H1 (cell line): ENCODE data around the gene BTBD7. TPM values are rescaled to one million over a fixed set of nuclear protein-coding genes. Genes with fewer than 3 reads are reported as not detected.

Experiments used
- CTCF ChIA-PET: fragments of 300-600 bp; sonication (Branson Sonifier 250); formaldehyde crosslinking; loops from one replicate; lab custom pipeline; 2021; ENCODE audit not compliant: partially characterized antibody; lab: Charles Lee
- POLR2A ChIA-PET: fragments of 300-600 bp; sonication (Branson Sonifier 250); formaldehyde crosslinking; loops from one replicate; lab custom pipeline; 2021; ENCODE audit warnings: inconsistent platforms; ENCODE audit not compliant: partially characterized antibody; lab: Charles Lee
- DNase-seq, 2 experiments: peaks; one replicate each; pipeline versions ENCODE4 v3.0.0 to v3.0.0-alpha.2; 2010 to 2022; ENCODE audit warnings: low spot score in 2 of 2, low read depth in 1 of 2, mixed read lengths in 1 of 2
- FAIRE-seq: peaks from 2 replicates; lab custom pipeline; 2011; peaks lifted over from hg19 to GRCh38; lab: Jason Lieb, UNC
- H2AFZ ChIP-seq: 2 replicates; pipeline ENCODE4 v1.8.1; 2012; ENCODE audit warnings: low read length, inconsistent platforms
- H2AK5ac ChIP-seq: 2 replicates; pipeline ENCODE4 v1.6.1; 2013; ENCODE audit warnings: low read depth, low read length
- H2BK120ac ChIP-seq: replicated peaks from 2 replicates; pipeline ENCODE3; 2013; ENCODE audit warnings: low read depth, low read length, inconsistent platforms
- H2BK12ac ChIP-seq: 2 replicates; pipeline ENCODE4 v1.6.1; 2013; ENCODE audit warnings: low read depth, low read length
- H2BK15ac ChIP-seq: 2 replicates; pipeline ENCODE4 v1.6.1; 2013; ENCODE audit warnings: low read length
- H2BK20ac ChIP-seq: 2 replicates; pipeline ENCODE4 v1.6.1; 2013; ENCODE audit warnings: low read length
- H2BK5ac ChIP-seq: 2 replicates; pipeline ENCODE4 v1.6.1; 2013; ENCODE audit warnings: low read depth, low read length
- H3K14ac ChIP-seq: 2 replicates; pipeline ENCODE4 v1.6.1; 2013; ENCODE audit warnings: inconsistent platforms; ENCODE audit not compliant: insufficient read length
- H3K18ac ChIP-seq: 2 replicates; pipeline ENCODE4 v1.6.1; 2013; ENCODE audit warnings: low read length; ENCODE audit errors: extremely low read depth
- H3K23ac ChIP-seq: 2 replicates; pipeline ENCODE4 v1.6.1; 2013; ENCODE audit warnings: inconsistent platforms; ENCODE audit not compliant: insufficient read length
- H3K23me2 ChIP-seq: 2 replicates; pipeline ENCODE4 v1.6.1; 2013; ENCODE audit warnings: low read depth, low read length
- H3K27ac ChIP-seq: 2 replicates; pipeline ENCODE4 v1.6.1; 2011; ENCODE audit warnings: low read depth, low read length, inconsistent platforms
- H3K27me3 ChIP-seq, 4 experiments: replicated peaks in 1 of 4; 1 replicate in 1 of 4; 2 replicates in 3 of 4; pipeline versions ENCODE4 v1.6.1 to v1.8.1; 2011 to 2013; ENCODE audit warnings: low read length in 3 of 4, mild to moderate bottlenecking in 3 of 4, inconsistent platforms in 2 of 4, mixed read lengths in 2 of 4, moderate library complexity in 1 of 4; ENCODE audit not compliant: control insufficient read depth in 3 of 4, insufficient read depth in 3 of 4; ENCODE audit errors: extremely low read depth in 1 of 4
- H3K36me3 ChIP-seq, 4 experiments: 2 replicates each; pipeline versions ENCODE4 v1.6.1 to v1.8.1; 2011 to 2013; ENCODE audit warnings: mild to moderate bottlenecking in 4 of 4, low read length in 3 of 4, moderate library complexity in 2 of 4, control low read depth in 1 of 4, inconsistent platforms in 1 of 4; ENCODE audit not compliant: insufficient read depth in 4 of 4, control insufficient read depth in 2 of 4
- H3K4ac ChIP-seq: replicated peaks from 2 replicates; pipeline ENCODE3; 2013; ENCODE audit warnings: low read length, low read depth, mixed read lengths, inconsistent platforms; ENCODE audit not compliant: insufficient read length
- H3K4me1 ChIP-seq, 4 experiments: replicated peaks in 1 of 4; 1 replicate in 1 of 4; 2 replicates in 3 of 4; pipeline versions ENCODE4 v1.6.1 to v1.8.1; 2011 to 2013; ENCODE audit warnings: low read length in 3 of 4, inconsistent platforms in 2 of 4, mixed read lengths in 1 of 4; ENCODE audit not compliant: insufficient read depth in 4 of 4, control insufficient read depth in 3 of 4
- H3K4me2 ChIP-seq, 2 experiments: 2 replicates each; pipeline versions ENCODE4 v1.6.1 to v1.8.1; 2011 to 2013; ENCODE audit warnings: low read depth in 2 of 2, low read length in 2 of 2, control low read depth in 1 of 2, inconsistent platforms in 1 of 2, mild to moderate bottlenecking in 1 of 2; ENCODE audit not compliant: insufficient read depth in 1 of 2
- H3K4me3 ChIP-seq, 4 experiments: fragments of 200-600, 300-600 bp in 1 of 4; sonication (generic), shearing (Covaris generic), sonication (Bioruptor Twin) in 1 of 4; 2 replicates each; pipeline versions ENCODE4 v1.5.1 to v1.8.1; 2011 to 2016; ENCODE audit warnings: low read length in 4 of 4, low read depth in 3 of 4, control low read depth in 2 of 4, inconsistent platforms in 2 of 4, mild to moderate bottlenecking in 2 of 4, mixed read lengths in 1 of 4, moderate library complexity in 1 of 4; ENCODE audit not compliant: insufficient read depth in 2 of 4; ENCODE audit errors: extremely low read depth in 1 of 4
- H3K56ac ChIP-seq: replicated peaks from 2 replicates; pipeline ENCODE3; 2013; ENCODE audit warnings: low read depth, mild to moderate bottlenecking, mixed read lengths, low read length, inconsistent platforms; ENCODE audit not compliant: insufficient read length
- H3K79me1 ChIP-seq: 2 replicates; pipeline ENCODE4 v1.6.1; 2013; ENCODE audit warnings: low read depth, low read length, control low read depth
- H3K79me2 ChIP-seq, 2 experiments: 2 replicates each; pipeline versions ENCODE4 v1.6.1 to v1.8.1; 2012 to 2013; ENCODE audit warnings: low read length in 2 of 2, mild to moderate bottlenecking in 2 of 2, inconsistent platforms in 1 of 2; ENCODE audit not compliant: insufficient read depth in 2 of 2, control insufficient read depth in 1 of 2
- H3K9ac ChIP-seq, 4 experiments: replicated peaks in 1 of 4; 1 replicate in 1 of 4; 2 replicates in 3 of 4; pipeline versions ENCODE4 v1.6.1 to v1.8.1; 2011 to 2013; ENCODE audit warnings: low read depth in 3 of 4, low read length in 3 of 4, control low read depth in 2 of 4, mild to moderate bottlenecking in 2 of 4, moderate library complexity in 2 of 4, inconsistent platforms in 1 of 4; ENCODE audit errors: extremely low read depth in 1 of 4
- H3K9me3 ChIP-seq, 2 experiments: 2 replicates each; pipeline versions ENCODE4 v1.6.1 to v1.8.1; 2012 to 2013; ENCODE audit warnings: mild to moderate bottlenecking in 2 of 2, moderate library complexity in 2 of 2, control low read depth in 1 of 2, inconsistent platforms in 1 of 2, low read depth in 1 of 2, low read length in 1 of 2, mixed read lengths in 1 of 2; ENCODE audit not compliant: insufficient read depth in 2 of 2
- H4K20me1 ChIP-seq, 2 experiments: replicated peaks in 1 of 2; 2 replicates each; pipeline versions ENCODE3 to v1.8.1; 2011 to 2013; ENCODE audit warnings: inconsistent platforms in 2 of 2, low read length in 2 of 2, mild to moderate bottlenecking in 1 of 2; ENCODE audit not compliant: insufficient read depth in 2 of 2, control insufficient read depth in 1 of 2
- H4K5ac ChIP-seq: 2 replicates; pipeline ENCODE4 v1.6.1; 2013; ENCODE audit warnings: low read length, low read depth, mixed read lengths, inconsistent platforms; ENCODE audit not compliant: insufficient read length
- H4K8ac ChIP-seq: 2 replicates; pipeline ENCODE4 v1.8.0; 2013; ENCODE audit warnings: mild to moderate bottlenecking, moderate library complexity, low read length, inconsistent platforms; ENCODE audit not compliant: insufficient read depth; ENCODE audit errors: extremely low read depth
- H4K91ac ChIP-seq: replicated peaks from 2 replicates; pipeline ENCODE3; 2013; ENCODE audit warnings: low read length, mixed read lengths, inconsistent platforms; ENCODE audit not compliant: insufficient read length
- NRF1 ChIP-seq: IDR thresholded peaks from 2 replicates; pipeline ENCODE4 v1.6.1; 2011; ENCODE audit warnings: mild to moderate bottlenecking, low read depth, low read length, improper control_type of control experiment
- WGBS, 2 experiments: shearing (Covaris generic) in 1 of 2; methylation state at CpG; one replicate each; pipeline versions ENCODE4 v1.1.6 to v1.1.7; 2013 to 2015; ENCODE audit warnings: low lambda C conversion rate in 2 of 2, mixed read lengths in 2 of 2, inconsistent platforms in 1 of 2, low coverage in 1 of 2, missing lambda C conversion rate in 1 of 2; ENCODE audit not compliant: insufficient replicate concordance in 2 of 2, insufficient coverage in 1 of 2, insufficient read length in 1 of 2; ENCODE audit errors: extremely low coverage in 1 of 2, missing lambda C conversion rate in 1 of 2; 5-methylcytosine and 5-hydroxymethylcytosine counted together
- polyA plus RNA-seq, 7 experiments: library from polyadenylated mRNA; depleted of rRNA in 3 of 7; stranded (reverse) in 5 of 7; unstranded in 2 of 7; fragments of >200 nt in 5 of 7; fragments of 200-250 nt in 2 of 7; gene quantifications; 1 replicate in 5 of 7; 2 replicates in 1 of 7; 4 replicates in 1 of 7; pipeline versions ENCODE4 v1.2.1 to v1.2.3, GENCODE V29; 2011 to 2013; ENCODE audit warnings: missing spikeins in 2 of 7, mixed read lengths in 2 of 7
- total RNA-seq: library from RNA; stranded (reverse); fragmentation: NEBNext Ultra II Directional; extraction: Animal tissue kit (Norgen Biotek cat#: 25700); gene quantifications from 2 replicates; pipeline ENCODE4 v1.2.1, GENCODE V29; 2021

BTBD7 gene
- total and polyA plus RNA-seq, 2 of the 8 experiments (the other 6 are each of a cell fraction or from before 2014, with no cell fraction given): 12.1 to 46.1 TPM

- Histone ChIP-seq H3K23me2 (no peaks in the 10 kb centered on the region), H2BK15ac (no peak overlapping the region), H2BK20ac (no peak overlapping the region), H3K27me3 (no peaks in the 10 kb centered on the region), H3K4me2 (no peak overlapping the region), H3K9me3 (no peaks in the 10 kb centered on the region), H3K4me1 (peaks cover 0 to 2% (median 0%) of the 10 kb centered on the region in 4 experiments; a peak in 1 of 7 replicates), H3K56ac (no peak overlapping the region), H4K5ac (no peak overlapping the region), H3K23ac (no peak overlapping the region), H3K9ac (no peak overlapping the region), H2AFZ (no peak overlapping the region), H3K14ac (no peak overlapping the region), H4K20me1 (no peaks in the 10 kb centered on the region), H4K91ac (no peak overlapping the region), H3K4ac (no peak overlapping the region), H2BK5ac (no peak overlapping the region), H3K4me3 (no peak overlapping the region), H3K18ac (no peak overlapping the region), H2BK120ac (no peak overlapping the region), H3K79me2 (no peaks in the 10 kb centered on the region), H3K27ac (no peak overlapping the region), H3K36me3 (peaks cover 7 to 32% (median 16%) of the 10 kb centered on the region in 4 experiments; a peak in 7 of 8 replicates), H2AK5ac (no peak overlapping the region), H3K79me1 (no peaks in the 10 kb centered on the region), H4K8ac (no peak overlapping the region), H2BK12ac (no peak overlapping the region)
- CTCF ChIA-PET: interaction anchor here (0.6 to 1.5 kb wide), 8 partner anchors 13 to 658 kb away, joined by 3 to 4 read pairs (median 3); partner anchors contain the start of gene UBR7
- 87% methylated on average over 7 of the region's 7 CpGs; no CpG with 5 or more reads in 1 of the 2 experiments for WGBS, 2 experiments
- no peak for FAIRE-seq
- TF ChIP-seq NRF1: no peak
- POLR2A ChIA-PET: interaction anchor here (1.2 kb wide), 1 partner anchor 13 kb away, joined by 4 read pairs; no protein-coding TSS in a partner anchor
- no peak for DNase-seq
Observed at GRCh38 chr14:93249128-93249831, 83.6 kb downstream of the BTBD7 start.
